GM18519 (cell line): ENCODE measurements around the gene ARHGAP45.

ENCODE experiments used
- ATAC-seq: cut with Tn5 transposase; IDR thresholded peaks from one replicate; pipeline ENCODE4 v1.9.1; 2021; ENCODE audit warnings: mild to moderate bottlenecking, moderate library complexity; ENCODE audit not compliant: unreplicated experiment, low FRiP score

Gene ARHGAP45

GRCh38 chr19:1039646-1040475, 27.1 kb upstream of the ARHGAP45 start, which contains the start of gene ABCA7:
Gene ABCA7 (plus strand): TSS chr19:1040107. CDS start chr19:1041362, 1,255 bp downstream.
- peak; percentile 69 for ATAC-seq

GRCh38 chr19:1040476-1041271, 26.3 kb upstream of the ARHGAP45 start:
- no peak for ATAC-seq

- no peak for ATAC-seq
Measured at GRCh38 chr19:1041272-1041834, 25.6 kb upstream of the ARHGAP45 start.

DNA sequence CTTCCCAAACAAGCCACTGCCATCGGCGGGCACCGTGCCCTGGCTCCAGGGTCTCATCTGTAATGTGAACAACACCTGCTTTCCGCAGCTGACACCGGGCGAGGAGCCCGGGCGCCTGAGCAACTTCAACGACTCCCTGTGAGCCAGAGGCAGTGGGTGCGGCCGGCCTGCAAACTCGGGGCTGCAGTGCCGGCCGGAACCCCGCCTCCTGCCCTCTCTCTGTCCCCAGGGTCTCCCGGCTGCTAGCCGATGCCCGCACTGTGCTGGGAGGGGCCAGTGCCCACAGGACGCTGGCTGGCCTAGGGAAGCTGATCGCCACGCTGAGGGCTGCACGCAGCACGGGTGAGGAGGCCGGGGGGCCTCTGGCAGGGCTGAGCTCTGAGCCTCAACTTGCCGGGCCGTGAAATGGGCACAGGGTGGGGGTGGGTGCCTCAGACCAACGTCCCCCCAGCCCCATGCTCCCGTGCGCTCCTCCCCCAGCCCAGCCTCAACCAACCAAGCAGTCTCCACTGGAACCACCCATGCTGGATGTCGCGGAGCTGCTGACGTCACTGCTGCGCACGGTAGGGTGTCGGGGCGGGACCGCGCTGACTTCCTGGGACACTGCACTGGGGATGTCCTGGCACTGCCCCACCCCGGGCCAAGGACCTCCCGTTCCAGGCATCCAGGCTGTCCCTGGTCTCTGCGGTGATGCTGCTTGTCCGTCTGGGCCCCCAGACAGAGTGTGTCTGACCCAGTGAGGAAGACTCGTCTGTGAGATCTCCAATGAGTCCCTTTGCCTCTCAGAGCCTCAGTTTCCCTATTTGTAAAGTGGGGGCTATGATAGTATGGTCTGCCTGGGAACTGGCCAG, 24.9 kb upstream of the ARHGAP45 start:
- no peak for ATAC-seq

DNA sequence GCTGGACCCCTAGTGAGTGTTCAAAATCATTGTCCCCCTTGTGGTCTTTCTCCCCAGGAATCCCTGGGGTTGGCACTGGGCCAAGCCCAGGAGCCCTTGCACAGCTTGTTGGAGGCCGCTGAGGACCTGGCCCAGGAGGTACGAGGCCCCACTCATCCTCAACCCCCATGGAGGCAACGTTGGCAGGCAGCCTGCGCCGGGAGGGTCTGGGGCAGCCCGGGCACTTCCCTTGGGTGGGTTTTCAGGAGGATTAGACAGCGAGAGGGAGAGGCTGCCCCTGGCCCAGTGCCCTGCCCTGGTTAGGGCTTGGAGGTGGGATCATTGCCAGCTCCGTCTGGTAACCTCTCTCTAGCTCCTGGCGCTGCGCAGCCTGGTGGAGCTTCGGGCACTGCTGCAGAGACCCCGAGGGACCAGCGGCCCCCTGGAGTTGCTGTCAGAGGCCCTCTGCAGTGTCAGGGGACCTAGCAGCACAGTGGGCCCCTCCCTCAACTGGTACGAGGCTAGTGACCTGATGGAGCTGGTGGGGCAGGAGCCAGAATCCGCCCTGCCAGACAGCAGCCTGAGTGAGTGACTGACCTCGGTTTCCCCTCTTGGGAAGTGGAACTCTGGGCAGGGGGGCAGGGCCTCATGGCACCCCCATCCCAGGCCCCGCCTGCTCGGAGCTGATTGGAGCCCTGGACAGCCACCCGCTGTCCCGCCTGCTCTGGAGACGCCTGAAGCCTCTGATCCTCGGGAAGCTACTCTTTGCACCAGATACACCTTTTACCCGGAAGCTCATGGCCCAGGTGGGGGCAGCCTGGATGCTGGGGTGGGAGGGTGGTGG, 24.1 kb upstream of the ARHGAP45 start:
- ATAC-seq = no peak

GRCh38 chr19:1045247-1045603, 21.7 kb upstream of the ARHGAP45 start:
- ATAC-seq = no peak

GRCh38 chr19:1046117-1046626, 20.8 kb upstream of the ARHGAP45 start:
- no peak for ATAC-seq

DNA sequence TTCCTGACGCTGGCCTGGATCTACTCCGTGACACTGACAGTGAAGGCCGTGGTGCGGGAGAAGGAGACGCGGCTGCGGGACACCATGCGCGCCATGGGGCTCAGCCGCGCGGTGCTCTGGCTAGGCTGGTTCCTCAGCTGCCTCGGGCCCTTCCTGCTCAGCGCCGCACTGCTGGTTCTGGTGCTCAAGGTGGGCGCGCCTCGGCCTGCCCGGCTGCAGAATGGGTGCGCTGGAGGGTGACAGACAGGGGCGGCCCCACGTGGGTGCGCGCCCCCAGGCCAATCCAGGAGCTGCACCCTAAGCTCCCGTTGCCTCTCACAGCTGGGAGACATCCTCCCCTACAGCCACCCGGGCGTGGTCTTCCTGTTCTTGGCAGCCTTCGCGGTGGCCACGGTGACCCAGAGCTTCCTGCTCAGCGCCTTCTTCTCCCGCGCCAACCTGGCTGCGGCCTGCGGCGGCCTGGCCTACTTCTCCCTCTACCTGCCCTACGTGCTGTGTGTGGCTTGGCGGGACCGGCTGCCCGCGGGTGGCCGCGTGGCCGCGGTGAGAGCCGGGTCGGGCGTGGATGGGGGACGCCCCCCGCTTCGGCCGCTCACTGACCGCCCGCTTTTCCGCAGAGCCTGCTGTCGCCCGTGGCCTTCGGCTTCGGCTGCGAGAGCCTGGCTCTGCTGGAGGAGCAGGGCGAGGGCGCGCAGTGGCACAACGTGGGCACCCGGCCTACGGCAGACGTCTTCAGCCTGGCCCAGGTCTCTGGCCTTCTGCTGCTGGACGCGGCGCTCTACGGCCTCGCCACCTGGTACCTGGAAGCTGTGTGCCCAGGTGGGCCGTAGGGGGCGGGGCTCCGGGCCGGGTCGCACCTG, 19.9 kb upstream of the ARHGAP45 start:
- no peak for ATAC-seq

GRCh38 chr19:1047696-1048147, 19.2 kb upstream of the ARHGAP45 start:
- ATAC-seq = no peak

GRCh38 chr19:1049106-1049505, 17.9 kb upstream of the ARHGAP45 start:
- ATAC-seq = no peak

GRCh38 chr19:1049800-1050199, 17.2 kb upstream of the ARHGAP45 start:
- no peak for ATAC-seq

DNA sequence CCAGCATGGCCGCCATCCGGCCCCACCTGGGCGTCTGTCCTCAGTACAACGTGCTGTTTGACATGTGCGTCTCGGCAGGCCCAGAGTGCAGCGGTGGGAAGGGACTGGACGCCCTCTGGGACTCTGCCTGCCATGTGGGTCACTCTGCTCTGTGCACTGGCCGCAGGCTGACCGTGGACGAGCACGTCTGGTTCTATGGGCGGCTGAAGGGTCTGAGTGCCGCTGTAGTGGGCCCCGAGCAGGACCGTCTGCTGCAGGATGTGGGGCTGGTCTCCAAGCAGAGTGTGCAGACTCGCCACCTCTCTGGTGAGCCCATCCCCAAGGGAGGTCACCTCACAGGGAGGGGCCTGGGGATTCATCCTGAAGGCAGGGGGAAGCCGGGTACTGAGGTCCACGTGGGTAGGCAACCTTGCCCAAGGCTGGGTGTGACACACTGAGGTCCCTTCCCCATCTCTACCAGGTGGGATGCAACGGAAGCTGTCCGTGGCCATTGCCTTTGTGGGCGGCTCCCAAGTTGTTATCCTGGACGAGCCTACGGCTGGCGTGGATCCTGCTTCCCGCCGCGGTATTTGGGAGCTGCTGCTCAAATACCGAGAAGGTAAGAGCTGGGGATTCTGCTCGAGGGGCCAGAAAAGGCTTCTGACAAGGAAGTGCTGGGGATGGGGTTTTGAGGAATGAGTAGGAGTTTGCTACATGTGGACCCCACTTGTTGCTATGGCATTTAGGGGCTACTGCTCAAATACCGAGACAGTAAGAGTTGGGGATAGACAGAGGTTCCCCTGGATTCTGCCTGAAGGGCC, 15.8 kb upstream of the ARHGAP45 start:
- no peak for ATAC-seq

DNA sequence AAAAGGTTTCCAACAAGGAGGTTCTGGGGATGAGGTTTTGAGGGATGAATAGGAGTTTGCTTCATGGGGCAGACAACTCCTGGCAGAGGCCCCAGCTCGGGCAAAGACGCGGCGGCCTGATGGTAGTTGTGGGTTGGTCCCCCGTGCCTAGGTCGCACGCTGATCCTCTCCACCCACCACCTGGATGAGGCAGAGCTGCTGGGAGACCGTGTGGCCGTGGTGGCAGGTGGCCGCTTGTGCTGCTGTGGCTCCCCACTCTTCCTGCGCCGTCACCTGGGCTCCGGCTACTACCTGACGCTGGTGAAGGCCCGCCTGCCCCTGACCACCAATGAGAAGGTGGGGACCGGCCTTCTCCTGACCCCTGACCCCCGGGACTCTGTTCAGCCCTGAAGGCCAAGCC, 15.2 kb upstream of the ARHGAP45 start:
- no peak for ATAC-seq

DNA sequence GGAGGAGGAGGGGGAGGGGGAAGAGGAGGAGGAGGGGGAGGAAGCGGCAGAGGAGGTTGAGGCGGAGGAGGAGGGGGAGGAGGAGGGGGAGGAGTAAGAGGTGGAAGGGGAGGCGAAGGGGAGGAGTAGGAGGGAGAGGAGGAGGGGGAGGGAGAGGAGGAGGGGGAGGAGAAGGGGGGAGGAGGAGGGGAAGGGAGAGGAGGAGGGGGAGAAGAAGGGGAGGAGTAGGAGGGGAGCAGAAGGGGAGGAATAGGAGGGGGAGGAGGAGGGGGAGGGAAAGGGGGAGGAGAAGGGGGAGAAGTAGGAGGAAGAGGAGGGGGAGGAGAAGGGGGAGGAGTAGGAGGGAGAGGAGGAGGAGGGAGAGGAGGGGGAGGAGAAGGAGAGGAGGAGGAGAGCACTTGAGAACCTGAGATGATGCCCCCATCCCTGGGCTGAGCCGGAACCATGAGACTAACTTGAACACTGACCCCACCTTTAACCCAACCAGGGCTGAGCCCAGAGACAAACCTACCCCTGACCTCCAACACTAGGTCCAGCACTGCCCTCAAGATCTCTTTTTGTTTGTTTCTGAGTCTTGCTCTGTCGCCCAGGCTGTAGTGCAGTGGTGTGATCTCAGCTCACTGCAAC, 14.5 kb upstream of the ARHGAP45 start:
- ATAC-seq = no peak

- ATAC-seq = no peak
Measured at GRCh38 chr19:1053176-1054101, 13.5 kb upstream of the ARHGAP45 start.
